HG02852 (cell line): ENCODE results near the gene RNASE8.

Source experiments
- ATAC-seq: cut with Tn5 transposase; IDR thresholded peaks from one replicate; pipeline ENCODE4 v1.9.1; 2021; ENCODE audit warnings: mild to moderate bottlenecking, moderate library complexity; ENCODE audit not compliant: unreplicated experiment

Gene RNASE8

GRCh38 chr14:21090194-21090939 is 32.7 kb downstream of the RNASE8 start:
- ATAC-seq: no peak

DNA sequence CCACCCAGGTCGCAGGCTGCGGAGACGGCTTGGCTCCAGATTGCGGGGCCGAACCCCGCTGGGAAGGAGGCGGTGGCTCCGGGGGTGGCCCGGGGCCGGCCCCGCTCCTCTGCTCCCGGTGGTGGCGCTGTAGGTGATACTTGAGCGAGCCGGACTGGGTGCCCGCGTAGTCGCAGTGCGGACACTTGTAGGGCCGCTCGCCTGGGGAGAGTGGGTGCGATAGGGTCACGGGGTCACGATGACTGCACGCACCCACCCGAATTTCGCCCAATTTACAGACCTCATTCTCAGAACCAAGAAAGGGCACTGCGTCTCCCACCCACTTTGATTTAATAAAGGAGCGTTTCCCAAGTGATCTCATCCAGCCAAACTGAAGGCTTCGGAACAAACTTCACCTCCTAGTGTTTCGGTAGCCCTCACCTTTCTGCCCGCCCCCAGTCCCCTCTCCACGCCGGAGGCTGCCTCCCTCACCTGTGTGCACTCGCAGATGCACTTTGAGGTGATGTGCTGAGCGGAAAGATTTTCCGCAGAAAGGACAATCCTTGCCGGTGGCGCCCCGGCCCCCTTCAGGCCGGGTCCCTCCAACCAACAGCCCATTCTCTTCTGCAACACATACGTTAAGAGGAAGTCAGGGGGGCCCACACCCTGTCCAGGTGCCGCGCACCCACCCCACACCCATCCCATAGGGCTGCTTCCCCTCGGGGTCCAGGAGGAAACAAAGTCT is 33.5 kb downstream of the RNASE8 start:
- ATAC-seq: no peak

DNA sequence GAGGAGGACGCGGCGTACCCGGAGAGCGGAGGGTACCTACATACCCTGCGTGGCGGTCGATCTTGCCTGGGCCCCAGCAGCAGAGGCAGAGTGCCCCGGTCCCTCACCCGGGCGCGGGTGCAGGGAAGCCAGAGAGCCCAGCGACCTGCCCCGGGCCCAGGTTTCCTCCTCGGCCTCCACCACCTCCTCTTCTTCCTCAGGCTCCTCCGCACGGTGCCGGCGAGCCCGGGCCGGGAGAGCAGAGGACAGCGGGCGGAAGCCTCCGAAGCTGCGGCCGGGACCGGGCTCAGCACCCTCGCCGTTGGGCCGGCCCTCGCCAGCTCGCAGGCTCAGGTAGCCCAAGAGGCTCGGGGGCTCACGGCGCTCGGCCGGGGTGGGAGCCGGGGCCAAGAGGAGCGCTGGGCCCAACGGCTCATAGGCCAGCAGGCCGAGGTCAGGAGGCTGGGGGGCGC is 34.2 kb downstream of the RNASE8 start:
- ATAC-seq: no peak

GRCh38 chr14:21092273-21093011 is 34.8 kb downstream of the RNASE8 start:
- ATAC-seq: peak; percentile 81

- ATAC-seq: no peak
These were observed 35.4 kb downstream of the RNASE8 start for GRCh38 chr14:21093018-21093417.

DNA sequence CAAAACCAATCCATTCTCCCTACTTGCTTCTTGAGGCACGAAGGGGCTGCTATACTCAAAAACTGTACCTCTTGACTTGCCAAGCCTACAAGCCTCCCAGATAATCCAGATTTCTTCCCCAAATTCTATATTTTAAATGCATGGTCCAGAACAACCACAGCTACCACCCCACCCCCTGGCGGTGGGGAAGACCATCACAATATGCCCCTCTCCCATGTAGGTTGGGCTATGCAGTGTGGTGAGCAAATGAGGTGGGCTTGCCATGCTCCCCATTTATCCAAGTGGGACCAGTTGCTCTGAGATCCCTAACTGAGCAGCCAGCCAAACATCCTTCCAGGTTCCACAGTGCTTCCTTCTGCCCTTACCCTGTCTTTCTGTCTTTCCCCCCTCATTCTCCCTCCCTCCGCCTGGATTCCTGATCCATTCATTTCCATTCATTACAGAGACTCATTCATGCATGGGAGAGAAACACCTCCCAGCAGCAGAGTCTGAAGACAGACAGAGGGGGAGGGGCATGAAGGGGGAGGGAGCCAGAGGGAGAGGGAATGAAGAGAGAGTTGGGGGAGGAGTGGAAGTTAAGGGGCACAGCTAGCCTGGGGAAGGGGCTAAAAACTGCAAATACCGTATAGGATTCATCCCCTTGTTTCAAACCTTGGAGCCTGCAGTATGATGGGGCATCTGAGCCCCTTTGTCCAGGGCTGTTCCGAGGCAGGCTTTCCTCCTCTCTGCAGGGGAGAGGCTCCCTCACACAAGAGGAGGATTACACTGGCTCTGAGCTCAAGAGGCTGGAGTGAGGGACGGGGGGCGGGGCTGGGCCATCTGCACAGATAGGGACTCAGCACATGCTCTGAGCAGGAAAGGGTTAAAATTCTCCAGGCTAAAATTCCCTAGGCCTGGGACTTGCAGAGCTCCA is 36.4 kb downstream of the RNASE8 start:
- ATAC-seq: no peak

- ATAC-seq: no peak
These were observed 38.0 kb downstream of the RNASE8 start for GRCh38 chr14:21095430-21096205.

GRCh38 chr14:21096438-21096837 is 38.8 kb downstream of the RNASE8 start:
- ATAC-seq: no peak

DNA sequence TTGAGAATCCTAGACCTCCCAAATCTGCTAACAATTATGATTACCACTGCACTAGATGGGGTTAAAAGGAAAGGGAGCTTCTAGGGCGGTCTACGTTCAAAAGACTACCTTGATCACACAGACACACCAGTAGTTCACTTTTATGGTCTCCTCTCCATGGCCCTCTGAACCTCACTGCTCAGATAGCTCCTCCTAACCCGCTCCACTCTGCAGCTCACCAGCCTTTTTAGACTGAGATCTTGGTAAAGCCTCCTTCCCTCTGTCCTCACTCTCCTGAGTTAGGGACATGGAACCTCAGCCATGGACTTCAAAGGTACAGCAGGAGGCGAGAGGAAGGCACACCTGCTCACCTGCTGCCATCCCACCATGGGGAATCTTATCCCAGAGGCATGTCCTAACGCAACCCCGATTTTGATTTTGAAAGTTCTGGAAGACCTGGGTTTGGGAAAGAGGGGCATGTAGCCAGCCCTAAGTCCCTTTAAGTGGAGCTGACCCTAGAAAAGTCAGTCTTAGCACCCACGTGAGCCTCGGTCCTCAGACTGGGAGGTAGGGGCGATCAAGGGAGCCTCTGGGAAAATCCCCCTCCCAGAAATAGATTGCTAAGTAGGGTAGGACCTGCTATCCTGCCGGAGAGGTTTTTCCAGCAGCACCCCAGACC is 39.5 kb downstream of the RNASE8 start:
- ATAC-seq: no peak

GRCh38 chr14:21097636-21098075 is 40.0 kb downstream of the RNASE8 start:
- ATAC-seq: no peak

DNA sequence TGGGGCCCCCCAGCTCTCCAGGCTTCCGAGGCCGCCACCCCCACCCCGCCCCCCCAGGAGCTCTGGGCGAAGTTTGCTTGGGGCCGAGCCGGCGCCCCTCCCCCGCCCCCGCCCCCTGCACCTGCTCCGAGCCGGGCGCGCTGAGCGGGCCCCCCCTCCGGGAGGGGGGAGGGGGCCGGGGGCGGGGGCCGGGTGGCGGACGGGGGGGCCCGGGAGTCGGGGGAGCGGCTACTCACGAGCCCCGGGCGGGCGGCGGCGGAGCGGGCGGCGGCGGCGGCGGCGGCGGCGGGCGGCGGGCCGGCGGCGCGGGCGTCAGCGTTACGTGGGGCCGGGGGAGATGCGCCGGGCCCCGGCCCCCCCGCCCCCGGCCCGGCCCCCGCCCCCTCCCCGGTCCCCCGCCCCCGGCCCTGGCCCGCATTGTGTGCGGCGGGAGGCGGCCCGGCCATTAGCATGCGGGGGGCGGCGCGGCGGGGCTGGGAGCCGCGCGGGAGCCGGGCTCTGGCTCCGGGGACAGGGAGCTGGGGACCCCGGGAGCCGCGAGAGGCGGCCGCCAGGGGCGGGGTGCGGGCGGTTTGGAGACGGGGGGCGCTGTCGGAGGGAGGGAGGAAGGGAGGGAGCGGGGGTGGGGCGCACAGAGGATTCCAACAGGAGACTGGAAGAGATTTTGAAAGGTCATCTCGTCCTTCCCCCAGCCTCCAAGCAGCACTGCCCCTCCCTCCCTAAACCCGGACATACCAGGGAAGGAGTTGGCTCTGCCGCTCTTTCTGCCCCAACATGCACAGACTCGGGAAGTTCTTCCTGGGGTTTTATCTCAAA is 40.7 kb downstream of the RNASE8 start, which contains the start of gene ZNF219:
Gene ZNF219, minus strand, starts transcription at position 580 of the 816 bp plus-strand sequence. CDS start 5,064 bp downstream, outside the sequence.
- ATAC-seq: no peak

GRCh38 chr14:21098892-21099595 is 41.4 kb downstream of the RNASE8 start:
- no peak for ATAC-seq

DNA sequence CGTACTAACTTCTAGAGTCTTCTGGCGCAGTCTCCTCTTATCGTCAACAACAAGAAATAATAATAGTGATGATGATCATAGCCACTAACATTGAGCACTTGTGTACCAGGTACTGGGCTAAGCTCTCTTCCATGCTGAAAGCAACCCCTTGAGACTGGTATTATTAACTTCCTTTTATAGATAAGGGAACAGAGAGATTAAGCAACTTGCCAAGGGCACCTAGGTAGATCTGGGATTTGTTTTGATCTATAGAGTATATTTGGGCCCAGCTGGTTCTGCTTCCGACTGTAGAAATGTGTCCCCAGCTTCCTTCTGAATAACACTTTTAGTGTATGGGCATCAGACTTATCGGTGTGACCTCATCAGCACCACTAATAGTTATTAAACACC is 42.0 kb downstream of the RNASE8 start:
- no peak for ATAC-seq

GRCh38 chr14:21100931-21101330 is 43.3 kb downstream of the RNASE8 start, which contains the start of gene TMEM253:
Gene TMEM253 (plus strand): TSS chr14:21101066. CDS start chr14:21101344, 278 bp downstream.
- ATAC-seq: no peak

DNA sequence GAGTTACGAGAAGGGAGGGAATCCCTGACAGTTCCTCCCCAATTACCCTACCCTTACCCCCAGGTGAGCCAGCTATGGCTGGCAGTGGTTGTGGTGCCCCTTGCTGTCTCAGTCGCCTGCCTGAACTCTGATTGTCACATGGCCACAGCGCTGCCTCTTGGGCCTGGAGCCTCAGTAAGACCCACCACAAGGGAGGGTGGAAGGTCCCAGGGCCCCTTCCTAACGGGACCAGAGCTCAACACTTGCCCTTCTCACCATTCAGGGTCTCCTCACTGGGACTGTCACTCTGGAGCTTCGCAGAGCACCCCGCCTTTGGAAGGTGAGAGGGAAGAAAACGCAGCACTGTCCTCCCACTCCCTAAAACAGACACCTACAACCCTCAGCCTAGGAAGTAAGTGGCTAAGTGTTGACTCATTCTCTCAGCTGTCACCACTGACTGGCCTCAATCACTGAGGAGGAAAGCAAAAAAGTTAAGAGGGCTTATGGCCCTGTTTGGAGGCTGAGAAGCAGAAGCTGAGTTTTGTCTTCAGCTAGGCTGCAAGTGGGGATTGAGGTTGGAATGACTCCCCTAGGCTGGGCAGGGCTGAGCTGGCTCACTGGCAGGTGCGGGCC is 44.3 kb downstream of the RNASE8 start:
- ATAC-seq: no peak

- no peak for ATAC-seq
These were observed 45.1 kb downstream of the RNASE8 start for GRCh38 chr14:21102521-21103410.
